EL (cell line): ENCODE results near the gene WWC1.
A peak's percentile ranks its signal among the peaks of the same experiment; 100 is the strongest.
"Not testable (repeated sequence)": the region's sequence is repeated elsewhere in the genome, so short reads cannot be mapped to it uniquely, and the experiment has no call there.

Source experiments
- DNase-seq: peaks from one replicate; pipeline ENCODE4 v3.0.0-alpha.2; 2016

Gene WWC1

DNA sequence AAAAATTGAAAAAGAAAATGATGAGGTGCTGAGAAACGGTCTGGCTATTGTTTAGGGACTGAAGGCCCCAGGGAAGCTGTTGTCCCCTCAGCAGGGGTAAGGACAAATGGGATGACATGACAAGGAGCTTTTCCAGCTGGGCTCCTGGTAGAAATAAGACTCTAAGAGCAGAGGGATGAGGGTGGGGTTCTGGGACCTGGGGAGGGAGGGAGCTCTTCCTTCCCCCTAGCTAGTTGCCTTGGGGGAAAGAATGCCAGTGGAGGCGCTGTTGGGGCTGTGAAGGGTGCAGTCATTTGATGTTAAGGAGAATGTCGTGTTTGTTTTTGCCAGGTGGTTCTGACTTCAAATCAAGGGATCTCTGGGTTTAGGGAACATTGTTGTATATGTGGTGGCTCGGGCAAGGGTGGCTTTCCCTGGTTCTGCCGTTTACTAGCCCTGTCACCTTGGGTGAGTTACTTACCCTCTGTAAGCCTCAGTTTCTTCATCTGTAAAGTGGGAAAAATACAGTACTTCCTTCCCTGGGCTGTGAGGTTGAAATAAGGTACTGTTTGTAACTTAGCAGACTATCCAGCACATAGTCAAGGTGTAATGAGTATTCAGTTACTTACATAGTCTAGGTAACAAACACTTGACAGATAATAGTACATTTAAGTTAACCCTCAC is 47.8 kb downstream of the WWC1 start:
- DNase-seq = no peak

DNA sequence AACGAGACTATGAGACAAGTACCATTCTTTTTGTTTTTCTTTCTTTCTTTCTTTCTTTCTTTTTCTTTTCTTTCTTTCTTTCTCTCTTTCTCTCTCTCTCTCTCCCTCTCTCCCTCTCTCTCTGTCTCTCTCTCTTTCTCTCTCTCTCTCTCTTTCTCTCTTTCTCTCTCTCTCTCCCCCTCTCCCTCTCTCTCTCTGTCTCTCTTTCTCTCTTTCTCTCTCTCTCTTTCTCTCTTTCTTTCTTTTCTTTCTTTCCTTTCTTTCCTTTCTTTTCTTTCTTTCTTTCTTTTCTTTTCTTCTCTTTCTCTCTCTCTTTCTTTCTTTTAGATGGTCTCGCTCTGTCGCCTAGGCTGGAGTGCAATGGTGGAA is 48.3 kb downstream of the WWC1 start:
- not testable (repeated sequence) for DNase-seq

DNA sequence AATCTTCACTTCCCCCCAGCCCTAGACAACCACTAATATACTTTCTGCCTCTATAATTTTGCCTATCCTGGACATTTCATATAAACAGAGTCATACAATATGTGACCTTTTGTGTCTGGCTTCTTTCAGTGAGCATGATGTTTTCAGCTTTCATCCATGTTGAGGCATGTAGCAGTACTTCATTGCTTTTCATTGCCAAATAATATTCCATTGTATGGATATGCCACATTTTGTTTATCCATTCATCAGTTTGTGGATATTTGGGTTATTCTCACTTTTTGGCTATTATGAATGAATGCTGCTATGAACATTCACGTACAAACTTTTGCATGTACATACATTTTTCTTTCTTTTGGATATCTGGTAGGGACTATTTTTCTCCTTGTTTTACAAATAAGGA is 49.0 kb downstream of the WWC1 start:
- no peak for DNase-seq

DNA sequence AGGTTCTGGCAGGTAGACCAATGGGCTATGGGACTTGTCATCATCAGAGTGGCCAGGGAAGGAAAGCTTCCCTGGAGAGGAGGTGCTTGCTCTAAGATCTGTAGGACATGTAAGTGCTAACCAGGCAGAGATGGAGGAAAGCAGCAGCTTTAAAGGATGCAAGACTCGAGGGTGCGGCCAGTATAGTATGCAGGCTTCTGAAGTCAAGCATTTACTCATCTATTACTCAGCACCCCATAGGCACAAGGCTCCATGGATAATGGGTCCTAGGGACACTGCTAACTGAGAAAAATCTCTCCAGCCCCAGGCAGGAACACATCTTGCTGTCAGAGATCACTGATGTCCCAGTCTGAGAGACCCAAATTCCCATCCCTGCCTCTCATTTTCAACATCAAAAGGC is 49.7 kb downstream of the WWC1 start:
- DNase-seq = peak; percentile 49

DNA sequence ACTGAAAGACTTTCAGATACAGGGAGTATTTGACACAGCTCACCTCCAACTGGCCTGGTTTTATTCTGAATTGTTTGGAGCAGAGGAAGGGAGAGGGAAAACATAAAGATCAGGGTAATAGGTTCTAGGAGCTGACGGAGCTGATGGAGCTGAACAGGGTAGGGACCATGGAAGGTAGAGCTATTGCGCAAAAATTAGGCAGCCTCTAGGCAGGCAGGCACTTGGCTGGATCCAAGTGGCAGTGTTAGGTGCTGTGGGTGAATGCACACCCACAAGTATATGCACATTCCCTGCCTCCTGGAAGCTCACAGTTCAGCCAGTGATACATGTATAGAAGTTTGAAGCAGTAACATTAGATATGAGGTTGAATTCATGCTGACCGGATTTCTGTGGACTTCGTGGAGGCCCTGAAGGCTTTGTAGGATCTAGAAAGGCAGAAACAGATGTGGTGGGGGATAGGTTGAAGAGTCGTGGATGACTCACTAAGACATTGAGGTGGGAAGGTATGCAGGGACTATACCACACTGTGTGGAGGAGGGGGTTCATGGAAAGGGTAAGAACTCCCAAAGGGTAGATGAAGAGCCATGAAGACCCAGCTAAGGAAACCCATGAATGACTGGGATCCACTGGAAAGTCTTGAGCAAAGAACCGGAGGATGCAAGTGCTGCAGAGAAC is 50.8 kb downstream of the WWC1 start:
- DNase-seq = peak; percentile 44

DNA sequence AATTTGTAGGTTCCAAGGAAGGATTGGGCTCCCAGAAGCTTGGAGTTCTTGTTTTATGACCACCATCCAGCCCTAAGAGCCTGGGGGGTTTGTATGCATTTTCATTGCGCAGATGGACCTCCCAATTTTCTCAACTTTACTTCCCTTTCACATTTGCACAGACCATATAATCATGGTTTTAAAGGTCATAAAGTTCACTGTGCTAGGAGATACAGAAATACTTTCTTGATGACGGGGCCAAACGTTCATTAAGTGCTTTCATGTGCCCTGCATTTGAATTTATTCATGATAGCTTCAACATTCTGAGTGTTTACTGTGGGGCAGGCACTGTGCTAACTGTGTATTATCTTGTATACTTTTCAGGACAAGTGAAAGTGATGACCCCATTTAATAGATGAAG is 51.5 kb downstream of the WWC1 start:
- no peak for DNase-seq

DNA sequence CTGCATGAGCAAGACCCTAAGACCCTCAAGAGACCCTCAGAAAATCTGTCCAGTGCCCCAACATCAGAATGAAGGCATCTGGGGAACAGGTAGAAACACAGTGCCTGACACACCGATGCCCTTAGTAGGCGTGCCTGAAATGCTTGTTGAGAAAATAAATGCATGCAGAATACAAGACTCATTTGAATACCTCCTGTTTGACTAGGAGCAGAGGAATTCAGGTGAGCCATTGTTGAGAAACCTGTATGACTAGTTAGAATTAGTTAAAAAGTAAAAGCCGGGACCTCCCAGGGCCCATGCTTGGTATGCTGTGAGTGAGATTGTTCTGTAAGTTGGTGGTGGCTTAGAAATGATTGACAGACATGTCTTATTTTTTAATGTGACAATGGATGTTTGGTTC is 55.0 kb downstream of the WWC1 start:
- no peak for DNase-seq

DNA sequence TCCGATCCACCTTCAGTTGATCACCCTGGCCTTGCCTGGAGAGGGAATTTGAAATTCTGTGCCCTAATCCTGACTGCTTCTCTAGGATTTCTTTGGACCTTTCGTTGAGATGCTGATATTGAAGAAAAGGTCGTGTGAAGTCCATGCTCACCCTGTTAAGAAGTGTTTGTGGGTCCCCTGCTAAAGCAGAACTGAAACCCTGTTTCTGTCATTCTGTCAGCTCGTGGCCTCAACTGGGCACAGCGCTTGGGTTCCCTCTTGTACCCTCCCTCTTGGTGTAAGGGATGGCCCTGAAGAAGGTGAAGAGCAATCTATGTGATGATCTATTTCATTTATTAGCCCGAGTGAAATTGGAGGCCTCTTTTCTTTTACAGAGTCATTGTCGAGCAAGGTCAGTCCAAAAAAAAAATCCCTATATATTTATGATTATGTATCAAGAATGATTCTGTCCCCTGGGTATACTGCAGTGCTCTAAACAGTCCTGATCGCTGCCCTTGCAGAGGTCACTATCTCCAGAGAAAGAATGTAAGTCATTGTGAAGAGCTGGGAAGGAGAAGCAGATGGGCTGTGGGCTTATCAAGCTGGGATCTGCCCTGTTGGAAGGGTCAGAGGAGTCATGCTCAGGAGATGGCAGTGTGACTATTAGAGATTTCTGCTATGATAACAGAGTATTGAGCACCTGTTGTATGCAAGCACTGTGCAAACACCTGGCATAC is 56.1 kb downstream of the WWC1 start:
- no peak for DNase-seq

DNA sequence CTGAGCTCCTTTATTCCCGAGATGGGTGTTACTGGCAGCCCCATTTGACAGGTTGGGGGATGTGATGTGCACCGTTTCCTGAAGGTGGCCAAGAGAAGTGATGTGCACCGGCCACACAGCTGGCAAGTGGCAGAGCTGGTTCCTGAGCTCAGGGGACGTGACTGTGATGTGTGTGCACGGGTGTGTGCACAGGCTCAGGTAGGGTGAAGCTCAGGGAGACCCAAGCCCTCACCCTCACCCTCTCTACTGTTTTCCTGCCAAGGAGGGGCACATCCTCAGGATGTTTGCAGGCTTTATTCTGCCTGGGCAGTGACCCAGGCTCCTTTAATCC is 56.6 kb downstream of the WWC1 start:
- no peak for DNase-seq

DNA sequence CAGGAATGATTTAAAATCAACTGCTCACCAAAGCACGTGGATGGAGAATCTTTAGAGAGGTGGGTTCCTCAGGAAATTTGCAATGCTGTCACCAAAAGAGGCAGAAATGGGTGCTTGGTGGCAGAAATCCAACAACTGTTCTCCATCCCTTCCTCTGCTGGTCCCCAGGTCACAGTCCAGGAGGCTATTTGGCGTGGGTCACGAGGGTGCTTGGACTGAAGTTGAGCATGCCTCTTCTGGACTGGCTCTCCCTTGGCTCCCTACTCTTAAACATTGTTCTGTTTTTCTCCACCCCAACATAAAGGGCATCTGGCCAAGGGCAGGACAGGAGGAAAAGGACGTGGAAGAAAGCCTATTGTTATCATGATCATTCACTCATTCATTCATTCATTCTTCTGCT is 58.9 kb downstream of the WWC1 start:
- no peak for DNase-seq

DNA sequence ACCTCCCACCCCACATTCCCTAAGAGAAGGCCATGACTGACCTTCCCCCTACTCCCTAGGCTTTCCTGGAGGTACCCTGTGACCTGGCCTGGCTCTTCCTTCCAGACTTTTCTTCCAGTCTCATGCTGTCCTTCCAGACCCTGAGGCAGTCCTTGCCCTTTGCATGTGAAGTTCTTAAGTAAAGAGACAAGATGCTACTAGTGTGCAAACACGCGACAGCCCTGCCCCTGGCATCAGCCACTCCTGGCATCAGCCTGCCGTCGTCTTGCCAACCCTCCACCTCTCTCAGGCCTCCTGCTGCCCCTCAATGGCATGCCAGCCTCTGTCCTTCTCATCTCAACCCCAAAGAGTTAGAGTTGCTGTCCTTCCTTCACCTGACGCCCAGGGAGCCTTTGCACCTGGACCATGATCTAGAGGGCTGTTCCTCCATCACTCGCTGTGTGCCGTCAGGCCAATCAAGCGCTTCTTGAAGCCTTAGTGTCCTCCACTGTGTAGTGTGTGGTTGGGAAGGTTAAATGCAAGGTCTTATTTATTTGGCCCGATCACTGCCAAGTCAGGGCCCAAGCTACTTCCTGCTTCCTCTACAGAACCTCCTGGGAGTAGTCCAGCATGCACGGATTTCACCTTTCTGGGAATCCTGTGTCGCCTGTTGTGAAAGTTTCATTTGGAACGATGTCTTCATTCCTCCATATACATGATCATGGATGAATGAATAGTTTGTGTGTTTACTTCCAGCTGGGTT is 61.9 kb downstream of the WWC1 start:
- no peak for DNase-seq

DNA sequence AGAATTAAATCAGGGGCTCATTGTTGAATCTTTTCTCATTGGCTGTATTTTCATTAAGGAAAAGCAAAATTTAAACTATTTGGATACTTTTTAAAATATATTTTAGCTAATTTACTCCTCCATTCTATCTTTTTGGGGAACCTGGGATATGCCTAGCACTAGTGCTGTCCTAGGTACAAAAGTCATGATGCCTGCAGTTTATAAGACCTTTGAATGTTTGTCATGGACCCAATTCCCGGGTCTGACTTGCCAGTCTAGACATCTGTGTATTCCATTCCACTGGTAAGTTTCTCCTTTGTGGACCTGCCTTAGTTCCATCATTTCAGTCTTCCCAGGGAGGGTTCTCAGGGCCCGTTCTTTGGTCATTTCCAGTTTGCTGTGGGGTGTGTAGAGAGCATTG is 63.0 kb downstream of the WWC1 start:
- no peak for DNase-seq

DNA sequence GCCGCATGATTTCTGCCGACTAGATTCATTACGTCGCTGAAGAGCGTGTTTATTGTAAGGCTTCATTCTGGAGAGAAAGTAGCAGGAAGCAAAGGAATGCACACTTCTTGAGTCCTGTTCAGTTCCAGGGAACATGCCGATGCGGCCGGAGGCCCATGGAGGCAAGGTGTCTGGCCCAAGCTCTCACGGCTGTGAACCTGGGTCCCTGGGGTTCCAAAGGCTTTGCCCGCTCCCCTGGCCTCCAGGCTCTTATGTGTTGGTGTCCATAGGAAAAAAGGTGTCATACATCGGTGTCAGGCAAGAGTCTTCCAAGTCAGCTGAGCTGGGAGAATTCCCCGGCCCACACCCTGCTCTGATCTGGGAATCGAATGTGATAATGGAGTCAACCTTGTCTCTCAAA is 64.7 kb downstream of the WWC1 start:
- DNase-seq = no peak

DNA sequence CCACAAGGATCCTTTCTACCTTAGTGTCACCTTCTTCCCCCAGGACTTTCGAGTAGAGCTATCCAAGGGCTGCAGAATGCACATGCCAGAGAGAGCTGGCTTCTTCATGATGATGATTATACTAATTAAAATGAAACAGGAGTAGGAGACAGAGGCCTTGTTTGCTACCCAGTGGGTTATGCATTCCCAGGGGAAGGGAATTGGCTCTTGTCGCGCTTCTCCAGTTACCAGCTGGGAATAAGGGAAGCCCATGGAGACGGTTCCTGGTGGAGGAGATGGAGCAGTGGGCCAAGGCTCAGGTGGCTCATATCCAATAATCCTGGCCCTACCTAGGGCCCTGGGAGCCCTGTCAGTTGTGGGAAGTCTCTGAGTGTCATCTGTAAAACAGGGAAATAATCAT is 65.1 kb downstream of the WWC1 start:
- no peak for DNase-seq

DNA sequence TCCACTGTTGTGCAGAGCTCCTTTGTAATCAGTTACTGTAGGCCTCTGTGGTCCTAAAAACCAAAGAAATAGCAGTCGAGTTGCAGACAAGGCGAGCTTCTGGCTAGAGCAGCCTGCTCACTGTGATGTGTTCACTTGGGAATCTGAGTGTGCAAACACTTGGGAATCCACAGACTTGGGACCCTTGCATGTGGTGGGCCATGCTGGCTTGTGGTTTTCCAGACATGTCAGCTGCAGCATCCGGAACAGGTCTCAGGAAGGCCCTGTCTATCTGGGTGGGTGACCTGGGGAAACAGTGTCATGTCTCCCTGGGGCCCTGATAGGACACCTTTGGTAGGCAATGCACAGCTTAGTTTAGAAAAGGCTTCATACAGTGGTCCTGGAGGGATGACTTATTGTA is 66.4 kb downstream of the WWC1 start:
- DNase-seq = no peak

DNA sequence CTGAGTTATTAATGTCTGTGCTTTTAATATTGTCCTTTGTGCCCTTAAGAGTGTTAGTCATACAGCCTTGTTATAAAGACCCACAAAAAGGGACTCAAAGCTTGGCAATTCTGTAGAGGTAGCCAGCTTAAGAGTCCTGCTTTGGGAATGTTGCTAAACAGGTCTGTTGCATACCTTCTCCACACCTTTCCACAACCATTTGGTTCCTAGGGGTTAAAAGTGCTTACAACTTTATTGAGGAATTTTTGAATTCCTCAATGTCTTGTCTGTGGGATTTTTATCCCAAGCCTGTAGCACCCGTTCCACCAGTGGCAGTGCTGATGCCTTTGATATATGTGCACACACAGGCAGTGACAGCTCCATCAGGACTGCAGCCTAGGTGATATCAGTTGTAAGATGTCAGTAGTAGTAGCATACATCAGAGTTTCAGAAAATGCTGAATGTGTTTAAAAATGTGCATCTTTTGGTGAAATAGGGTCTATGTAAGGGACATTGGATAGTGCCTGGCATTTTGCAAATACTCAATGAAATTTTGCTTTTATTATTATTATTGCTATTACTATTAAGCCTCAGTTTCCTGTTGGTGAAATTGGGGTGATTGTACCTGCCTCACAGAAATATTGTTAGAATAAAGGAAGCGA is 68.5 kb downstream of the WWC1 start:
- DNase-seq = no peak

DNA sequence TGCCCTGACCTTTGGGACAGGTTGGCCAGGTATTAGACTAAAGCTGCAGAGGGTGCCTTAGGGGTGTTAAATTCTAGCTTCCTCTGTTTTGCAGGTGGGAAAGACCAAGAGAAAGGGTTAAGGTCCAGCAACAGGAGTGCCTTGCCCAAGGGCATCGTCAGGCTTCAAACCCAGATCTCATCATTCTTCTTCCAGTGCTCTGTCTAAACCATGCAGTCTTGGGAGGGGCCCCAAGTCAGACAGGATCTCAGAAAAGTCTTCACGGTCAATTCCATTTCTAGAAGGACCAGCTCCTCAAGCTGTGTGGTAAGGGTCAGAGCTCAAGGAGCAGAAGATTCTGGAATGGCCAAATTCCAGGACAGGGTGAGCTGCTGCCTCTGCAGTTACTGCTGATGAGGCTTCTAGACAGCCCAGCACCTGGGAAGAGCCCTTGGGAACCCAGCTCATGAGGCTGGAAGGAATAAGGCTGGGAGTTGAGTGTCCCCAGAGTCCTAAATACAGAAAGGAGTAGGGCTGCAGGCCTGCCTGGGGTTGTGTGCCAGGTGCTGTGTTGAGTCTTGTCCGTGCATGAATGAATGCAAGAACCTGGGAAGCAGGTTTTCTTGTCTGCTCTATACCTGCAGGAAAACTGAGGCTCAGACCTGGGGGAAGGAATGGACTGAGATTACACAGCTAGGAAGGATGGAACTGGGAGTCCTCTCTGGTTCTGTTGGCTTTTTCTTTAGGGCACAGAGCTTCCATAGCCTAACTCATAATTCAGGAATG is 69.3 kb downstream of the WWC1 start:
- DNase-seq = no peak

DNA sequence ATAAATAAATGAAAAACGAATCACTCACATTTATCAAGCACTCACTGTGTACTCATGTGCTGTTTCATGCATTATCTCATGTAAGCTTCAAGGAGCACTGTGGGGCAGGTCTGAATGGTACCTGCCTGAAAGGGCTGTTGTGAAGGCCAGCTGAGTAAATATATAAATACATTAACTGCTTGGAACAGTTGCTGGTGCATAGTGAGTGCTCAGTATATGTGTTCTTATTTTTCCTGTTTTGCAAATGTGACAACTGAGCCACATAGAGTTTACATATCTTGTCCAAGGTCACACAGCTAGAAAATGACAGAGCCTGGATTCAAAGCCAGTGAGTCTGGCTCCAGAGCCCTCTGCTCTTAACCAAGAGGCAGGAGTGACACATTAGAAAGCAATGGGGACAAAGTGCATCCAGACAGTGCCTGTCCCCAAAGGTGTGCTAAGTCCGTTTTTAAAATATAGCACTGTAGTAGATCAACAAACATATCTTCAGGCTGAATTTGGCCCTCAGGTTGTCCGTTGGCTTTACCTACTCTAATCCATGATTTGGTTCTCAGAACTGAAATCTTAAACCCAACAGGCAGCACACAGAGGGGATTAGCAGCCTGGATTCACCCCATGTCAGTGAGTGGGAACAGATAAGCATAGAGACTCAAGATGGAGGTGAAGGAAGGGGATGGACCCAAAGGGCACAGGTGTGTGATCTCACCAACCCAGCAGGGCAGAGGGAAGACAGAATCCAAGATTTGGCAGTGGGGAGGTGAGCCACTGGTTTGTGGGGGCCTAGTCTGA is 70.8 kb downstream of the WWC1 start:
- DNase-seq = no peak

DNA sequence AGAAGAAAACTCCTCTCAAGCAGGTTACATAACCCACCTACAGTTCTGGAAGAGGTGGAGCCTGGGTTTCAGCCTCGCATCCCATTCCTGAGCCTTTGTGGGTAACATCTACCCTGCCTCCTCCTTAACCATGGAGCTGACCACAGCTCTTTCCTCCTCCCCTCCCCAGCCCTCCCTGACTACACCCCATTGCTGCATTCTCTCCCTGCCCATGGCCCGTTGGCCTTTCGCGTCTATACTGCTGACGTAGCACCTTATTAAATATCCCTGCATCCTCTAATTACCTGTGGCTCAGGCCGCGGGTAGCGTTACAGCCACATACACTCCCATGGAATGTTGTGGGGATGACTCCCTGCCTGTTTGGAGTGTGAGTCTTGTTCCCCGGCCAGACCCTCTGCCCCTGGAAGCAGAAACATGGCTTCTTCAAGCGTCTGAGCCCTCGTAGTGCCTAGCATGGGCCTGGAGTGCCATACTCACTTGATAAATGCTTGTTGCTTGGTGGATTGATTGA is 72.8 kb downstream of the WWC1 start:
- DNase-seq = peak; percentile 90

DNA sequence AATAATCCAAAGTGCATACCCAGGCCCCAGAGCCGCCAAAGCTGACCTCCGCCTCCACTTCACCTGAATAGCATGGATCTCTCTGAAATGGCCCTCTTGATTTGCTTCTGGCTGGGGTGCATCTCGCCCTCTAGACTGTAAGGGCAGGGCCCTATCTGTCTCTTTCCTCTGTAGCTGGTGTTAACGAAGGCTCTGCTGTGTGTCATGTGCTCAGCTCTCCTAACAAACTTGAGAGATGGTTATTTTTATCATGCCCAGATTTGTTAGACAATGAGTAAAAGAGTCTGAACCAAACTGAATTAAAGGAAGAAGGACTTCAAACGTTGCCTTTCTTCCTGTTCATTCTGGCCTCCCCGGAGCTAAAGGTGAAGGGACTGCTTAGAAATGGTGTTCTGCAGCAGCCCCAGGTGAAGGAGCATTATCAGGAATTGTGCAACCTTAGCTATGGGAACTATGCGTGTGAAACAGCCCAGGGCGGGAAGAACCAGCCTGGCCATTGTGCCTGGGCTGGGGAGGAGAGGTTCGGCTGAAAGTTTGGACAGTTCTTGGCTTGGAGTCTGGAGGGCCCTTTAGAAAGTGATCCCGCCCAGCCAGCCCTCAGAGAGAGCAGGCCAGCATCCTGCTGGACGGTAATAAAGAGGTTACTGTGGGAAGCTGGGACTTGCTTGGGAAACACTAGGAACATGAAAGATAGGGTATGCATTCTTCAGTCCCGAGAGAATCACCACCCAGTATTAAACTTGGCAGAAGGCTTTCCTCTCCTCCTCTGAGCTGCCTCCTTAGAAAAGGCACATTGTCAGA is 73.5 kb downstream of the WWC1 start:
- peak; percentile 54 for DNase-seq
